Endothelial cell (in vitro differentiated cells): Measurements from ENCODE around the gene SUN2. TPM values are rescaled to one million over a fixed set of nuclear protein-coding genes. Genes with fewer than 3 reads are reported as not detected.

ENCODE experiments used
- DNase-seq: peaks from one replicate; pipeline ENCODE4 v3.0.0; 2021; ENCODE audit warnings: low spot score
- H3K27ac Mint-ChIP-seq: one replicate; pipeline ENCODE4 v1.8.0; 2021; ENCODE audit warnings: mixed read lengths, inconsistent platforms; ENCODE audit not compliant: unreplicated experiment
- H3K27me3 Mint-ChIP-seq: one replicate; pipeline ENCODE4 v1.8.0; 2021; ENCODE audit warnings: mild to moderate bottlenecking, moderate library complexity, mixed read lengths, inconsistent platforms; ENCODE audit not compliant: unreplicated experiment
- H3K36me3 Mint-ChIP-seq: one replicate; pipeline ENCODE4 v1.8.0; 2021; ENCODE audit warnings: mild to moderate bottlenecking, low read depth, mixed read lengths, inconsistent platforms; ENCODE audit not compliant: unreplicated experiment
- H3K4me1 Mint-ChIP-seq: one replicate; pipeline ENCODE4 v1.8.0; 2021; ENCODE audit warnings: mild to moderate bottlenecking, mixed read lengths, inconsistent platforms; ENCODE audit not compliant: unreplicated experiment
- H3K4me3 Mint-ChIP-seq: one replicate; pipeline ENCODE4 v1.8.0; 2021; ENCODE audit warnings: mild to moderate bottlenecking, mixed read lengths, inconsistent platforms; ENCODE audit not compliant: unreplicated experiment
- H3K9me3 Mint-ChIP-seq: one replicate; pipeline ENCODE4 v1.8.0; 2021; ENCODE audit warnings: mixed read lengths, inconsistent platforms; ENCODE audit not compliant: unreplicated experiment
- CTCF ChIP-seq: fragments of 200-600 bp; sonication (generic); IDR thresholded peaks from one replicate; pipeline ENCODE4 v1.5.0; 2021; ENCODE audit warnings: antibody characterized with exemption; ENCODE audit not compliant: unreplicated experiment
- total RNA-seq: library from RNA; stranded (reverse); fragmentation: NEBNext Ultra II Directional; extraction: Animal tissue kit (Norgen Biotek cat#: 25700); gene quantifications from one replicate; pipeline ENCODE4 v1.2.1, GENCODE V29; 2021; ENCODE audit not compliant: unreplicated experiment

SUN2 gene
- total RNA-seq, 1 donor from 2014 or later, result 74.4 TPM

- DNase-seq, result peak; percentile 51
- H3K27ac Mint-ChIP-seq, result no peak overlapping the region
- peaks cover 48% of the 10 kb centered on the region for H3K36me3 Mint-ChIP-seq
Observed at GRCh38 chr22:38733329-38733723, 22.5 kb downstream of the SUN2 start.

GRCh38 chr22:38732251-38732815, 23.5 kb downstream of the SUN2 start:
- DNase-seq, result no peak
- Mint-ChIP-seq H3K4me3 (no peak overlapping the region), H3K9me3 (no peaks in the 10 kb centered on the region), H3K36me3 (peaks cover 43% of the 10 kb centered on the region), H3K27ac (no peak overlapping the region), H3K27me3 (peaks cover 10% of the 10 kb centered on the region), H3K4me1 (peaks cover 16% of the 10 kb centered on the region)
- no peak for TF ChIP-seq CTCF

More at GRCh38 chr22:38733329-38733723, 22.5 kb downstream of the SUN2 start:
- Mint-ChIP-seq H3K4me3 (no peak overlapping the region), H3K9me3 (no peaks in the 10 kb centered on the region), H3K27me3 (peaks cover 9% of the 10 kb centered on the region), H3K4me1 (peaks cover 23% of the 10 kb centered on the region)
- TF ChIP-seq CTCF, result peak; percentile 77

- H3K36me3 Mint-ChIP-seq, result peaks cover 43% of the 10 kb centered on the region
- H3K4me3 Mint-ChIP-seq, result no peak overlapping the region
- DNase-seq, result no peak
- peaks cover 10% of the 10 kb centered on the region for H3K4me1 Mint-ChIP-seq
- H3K9me3 Mint-ChIP-seq, result no peaks in the 10 kb centered on the region
- H3K27me3 Mint-ChIP-seq, result peaks cover 10% of the 10 kb centered on the region
- H3K27ac Mint-ChIP-seq, result no peak overlapping the region
- TF ChIP-seq CTCF, result no peak
Observed at GRCh38 chr22:38731703-38732161, 24.1 kb downstream of the SUN2 start.

GRCh38 chr22:38730411-38730871, 25.4 kb downstream of the SUN2 start:
- no peak for TF ChIP-seq CTCF
- peaks cover 47% of the 10 kb centered on the region for H3K36me3 Mint-ChIP-seq
- DNase-seq, result no peak
- peak overlapping the region; percentile 34 for H3K4me3 Mint-ChIP-seq
- peaks cover 10% of the 10 kb centered on the region for H3K27me3 Mint-ChIP-seq
- H3K27ac Mint-ChIP-seq, result no peak overlapping the region
- no peaks in the 10 kb centered on the region for H3K9me3 Mint-ChIP-seq
- peaks cover 9% of the 10 kb centered on the region for H3K4me1 Mint-ChIP-seq

GRCh38 chr22:38729946-38730345, 25.9 kb downstream of the SUN2 start:
- no peak for TF ChIP-seq CTCF
- DNase-seq, result no peak
- H3K4me1 Mint-ChIP-seq, result peaks cover 12% of the 10 kb centered on the region
- no peak overlapping the region for H3K27ac Mint-ChIP-seq
- peaks cover 49% of the 10 kb centered on the region for H3K36me3 Mint-ChIP-seq
- H3K4me3 Mint-ChIP-seq, result peak overlapping the region; percentile 34
- peaks cover 8% of the 10 kb centered on the region for H3K27me3 Mint-ChIP-seq
- H3K9me3 Mint-ChIP-seq, result no peaks in the 10 kb centered on the region
